SK-N-SH (cell line): ENCODE measurements around the gene ZNF14. TPM values are rescaled to one million over a fixed set of nuclear protein-coding genes. Genes with fewer than 3 reads are reported as not detected.
A peak's percentile ranks its signal among the peaks of the same experiment; 100 is the strongest.
"Not testable (repeated sequence)": the region's sequence is repeated elsewhere in the genome, so short reads cannot be mapped to it uniquely, and the experiment has no call there.

Source experiments
- CTCF ChIA-PET: fragments of 300-600, 350-600 bp; formaldehyde crosslinking; extraction: SDS; loops from one replicate; lab custom pipeline; 2021; lab: Yijun Ruan, JAX
- POLR2A ChIA-PET: fragments of 350-600 bp; sonication (Branson Sonifier 250); formaldehyde crosslinking; extraction: SDS; loops from one replicate; lab custom pipeline; 2020; ENCODE audit warnings: antibody characterized with exemption, inconsistent platforms; lab: Yijun Ruan, JAX
- DNase-seq: peaks from one replicate; pipeline ENCODE4 v3.0.0; 2012
- H2AFZ ChIP-seq: fragments of 200-600 bp; sonication (generic); 2 replicates; pipeline ENCODE4 v1.8.1; 2016; ENCODE audit warnings: antibody characterized with exemption, mild to moderate bottlenecking, low read depth
- H3F3A ChIP-seq: fragments of 200-600 bp; sonication (generic); replicated peaks from 2 replicates; pipeline ENCODE3; 2016; ENCODE audit warnings: antibody characterized with exemption, mild to moderate bottlenecking; ENCODE audit not compliant: insufficient read depth
- H3K27ac ChIP-seq, 2 experiments: fragments of 200-500 bp in 1 of 2; fragments of 200-600 bp in 1 of 2; sonication (Bioruptor generic) in 1 of 2; sonication (generic), shearing (Covaris generic) in 1 of 2; 2 replicates each; pipeline versions ENCODE4 v1.5.1 to v1.6.1; 2014 to 2016; ENCODE audit warnings: low read depth in 2 of 2, inconsistent platforms in 1 of 2, low read length in 1 of 2, mild to moderate bottlenecking in 1 of 2, mixed read lengths in 1 of 2
- H3K27me3 ChIP-seq: fragments of 200-600 bp; sonication (generic), shearing (Covaris generic); 2 replicates; pipeline ENCODE4 v1.6.1; 2016; ENCODE audit warnings: mixed run types; ENCODE audit not compliant: insufficient read depth
- H3K36me3 ChIP-seq, 2 experiments: fragments of 200-500 bp in 1 of 2; fragments of 200-600 bp in 1 of 2; sonication (Bioruptor generic) in 1 of 2; sonication (generic) in 1 of 2; replicated peaks in 1 of 2; 2 replicates each; pipeline versions ENCODE3 to v1.5.1; 2014 to 2016; ENCODE audit warnings: low read length in 1 of 2, mild to moderate bottlenecking in 1 of 2; ENCODE audit not compliant: insufficient read depth in 2 of 2, control insufficient read depth in 1 of 2
- H3K4me1 ChIP-seq, 2 experiments: fragments of 200-500 bp in 1 of 2; fragments of 200-600 bp in 1 of 2; sonication (Bioruptor generic) in 1 of 2; sonication (generic), shearing (Covaris generic) in 1 of 2; 2 replicates each; pipeline versions ENCODE4 v1.5.1 to v1.6.1; 2014 to 2016; ENCODE audit warnings: low read depth in 1 of 2, low read length in 1 of 2, mixed run types in 1 of 2; ENCODE audit not compliant: insufficient read depth in 2 of 2, control insufficient read depth in 1 of 2
- H3K4me2 ChIP-seq: fragments of 200-600 bp; sonication (generic), shearing (Covaris generic); 2 replicates; pipeline ENCODE4 v1.6.1; 2017; ENCODE audit warnings: mixed run types
- H3K4me3 ChIP-seq, 2 experiments: fragments of 200-500 bp in 1 of 2; fragments of 200-600 bp in 1 of 2; sonication (Bioruptor generic) in 1 of 2; sonication (generic), shearing (Covaris generic) in 1 of 2; 2 replicates each; pipeline versions ENCODE4 v1.5.1 to v1.8.1; 2014 to 2016; ENCODE audit warnings: low read depth in 2 of 2, inconsistent platforms in 1 of 2, low read length in 1 of 2, mild to moderate bottlenecking in 1 of 2, mixed read lengths in 1 of 2, moderate library complexity in 1 of 2
- H3K79me2 ChIP-seq: fragments of 200-600 bp; sonication (generic); 2 replicates; pipeline ENCODE4 v1.8.1; 2017; ENCODE audit warnings: mild to moderate bottlenecking; ENCODE audit not compliant: insufficient read depth
- H3K9ac ChIP-seq: fragments of 200-600 bp; sonication (generic); 2 replicates; pipeline ENCODE4 v1.6.1; 2017; ENCODE audit warnings: mixed run types
- H3K9me2 ChIP-seq: fragments of 200-600 bp; sonication (generic); 2 replicates; pipeline ENCODE4 v1.6.1; 2017; ENCODE audit warnings: mixed run types
- H3K9me3 ChIP-seq: fragments of 200-600 bp; sonication (generic); 2 replicates; pipeline ENCODE4 v1.6.1; 2017; ENCODE audit warnings: mixed run types, mild to moderate bottlenecking, moderate library complexity
- H4K20me1 ChIP-seq: fragments of 200-600 bp; sonication (generic); 2 replicates; pipeline ENCODE4 v1.6.1; 2017; ENCODE audit warnings: mild to moderate bottlenecking, mixed run types; ENCODE audit not compliant: insufficient read depth
- ELF1 ChIP-seq: IDR thresholded peaks from 2 replicates; pipeline ENCODE4 v1.4.0; 2012
- FOXM1 ChIP-seq: IDR thresholded peaks from 2 replicates; pipeline ENCODE4 v1.4.0; 2012; ENCODE audit warnings: low read depth, mild to moderate bottlenecking
- GABPA ChIP-seq: IDR thresholded peaks from 2 replicates; pipeline ENCODE4 v1.4.0; 2012; ENCODE audit warnings: low read depth, mild to moderate bottlenecking
- GATA2 ChIP-seq: sonication (generic); formaldehyde crosslinking; IDR thresholded peaks from 2 replicates; pipeline ENCODE4 v1.5.0; 2020; ENCODE audit warnings: mild to moderate bottlenecking, missing genetic modification reagents
- MEF2A ChIP-seq: IDR thresholded peaks from 2 replicates; pipeline ENCODE4 v1.4.0; 2012; ENCODE audit warnings: low read depth, borderline replicate concordance
- MXI1 ChIP-seq: IDR thresholded peaks from 2 replicates; pipeline ENCODE4 v1.6.1; 2012; ENCODE audit warnings: mild to moderate bottlenecking, low read depth, low read length, improper control_type of control experiment
- NRF1 ChIP-seq: IDR thresholded peaks from 2 replicates; pipeline ENCODE4 v1.6.1; 2012; ENCODE audit warnings: low read depth, mild to moderate bottlenecking, low read length
- POLR2AphosphoS5 ChIP-seq: IDR thresholded peaks from 2 replicates; pipeline ENCODE4 v1.6.1; 2012; ENCODE audit warnings: low read depth, low read length
- RFX5 ChIP-seq: IDR thresholded peaks from 2 replicates; pipeline ENCODE4 v1.6.1; 2012; ENCODE audit warnings: mild to moderate bottlenecking, improper control_type of control experiment, low read length
- SIN3A ChIP-seq: IDR thresholded peaks from 2 replicates; pipeline ENCODE4 v1.6.1; 2012; ENCODE audit warnings: low read depth, mild to moderate bottlenecking, low read length, moderate library complexity, borderline replicate concordance
- SMC3 ChIP-seq: IDR thresholded peaks from 2 replicates; pipeline ENCODE4 v1.6.1; 2012; ENCODE audit warnings: low read depth, low read length, improper control_type of control experiment
- TAF1 ChIP-seq: IDR thresholded peaks from 2 replicates; pipeline ENCODE4 v1.6.1; 2012; ENCODE audit warnings: low read depth, mild to moderate bottlenecking, low read length, moderate library complexity, borderline replicate concordance
- YY1 ChIP-seq: IDR thresholded peaks from 2 replicates; pipeline ENCODE4 v1.4.0; 2012; ENCODE audit warnings: low read depth, mild to moderate bottlenecking
- WGBS: methylation state at CpG from one replicate; pipeline ENCODE4 v1.1.6; 2017; ENCODE audit warnings: low lambda C conversion rate; 5-methylcytosine and 5-hydroxymethylcytosine counted together
- polyA plus RNA-seq, 3 experiments: library from polyadenylated mRNA; depleted of rRNA; stranded (reverse); fragments of >200 nt; gene quantifications; 2 replicates each; pipeline ENCODE4 v1.2.3, GENCODE V29; 2012
- TF ChIP-seq, protein P1 (sequence below): fragments of 150-350 bp; IDR thresholded peaks from 2 replicates; pipeline ENCODE4 v1.6.1; 2016; ENCODE audit warnings: mild to moderate bottlenecking, low read depth, low read length
- TF ChIP-seq, protein P2 (sequence below): fragments of 200-600 bp; sonication (generic); IDR thresholded peaks from 2 replicates; pipeline ENCODE4 v1.6.1; 2017; ENCODE audit warnings: antibody characterized with exemption, mild to moderate bottlenecking, moderate library complexity
- TF ChIP-seq, protein P3 (sequence below): IDR thresholded peaks from 2 replicates; pipeline ENCODE4; 2012

ZNF14 gene
- polyA plus RNA-seq (2012; rRNA removed) = 1.1 and 1.7 TPM in 2 replicates
- polyA plus RNA-seq (2012; cell fraction: cytosol; rRNA removed) = 1.6 TPM in 2 replicates
- polyA plus RNA-seq (2012; cell fraction: nucleus; rRNA removed) = 1.1 and 1.7 TPM in 2 replicates

DNA sequence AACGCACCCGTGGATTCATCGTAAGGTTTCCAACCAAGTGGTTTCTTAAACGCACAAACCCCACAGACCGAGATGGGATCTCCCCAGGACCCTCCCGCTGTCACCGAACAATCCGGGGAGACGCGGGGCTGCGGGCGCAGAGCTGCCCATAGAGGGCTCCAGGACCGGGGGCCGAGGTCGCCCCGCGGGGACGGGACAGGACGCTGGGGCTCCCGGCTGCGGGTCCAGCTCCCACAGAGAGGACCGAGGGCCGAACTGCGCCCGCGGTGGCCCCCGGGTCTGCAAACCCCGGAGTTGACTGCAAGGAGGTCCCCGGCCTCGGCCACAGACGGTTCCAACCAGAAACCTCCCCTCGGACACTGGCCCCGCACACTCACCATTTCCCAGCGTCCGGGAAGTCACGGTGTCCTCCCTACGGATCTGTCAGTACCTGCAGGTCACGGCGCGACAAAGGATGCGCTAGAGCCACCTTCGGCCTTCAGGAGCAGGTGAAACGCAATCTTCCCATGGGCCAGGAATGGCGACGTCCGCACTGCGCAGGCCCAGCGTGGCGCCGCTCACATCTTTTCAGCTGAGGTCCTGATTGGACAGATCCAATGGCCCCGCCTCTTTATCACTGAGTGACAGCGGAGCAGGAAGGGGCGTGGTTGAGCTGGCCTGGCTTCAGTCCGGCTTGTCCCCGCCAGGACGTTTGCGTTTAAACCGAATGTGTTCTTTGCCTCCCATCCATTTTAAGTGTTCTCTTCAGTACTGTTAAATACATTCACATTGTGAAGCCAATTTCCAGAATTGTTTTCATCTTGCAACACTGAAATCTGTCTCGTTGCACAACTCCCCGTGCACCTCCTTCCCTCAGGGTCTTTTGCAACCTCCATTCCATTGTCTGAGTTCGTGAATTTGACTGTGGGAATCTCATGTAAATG lies at the start of gene ZNF14:
TSS of gene ZNF14 (minus strand) at position 534 of the 923 bp plus-strand sequence. CDS start at position 380, 154 bp downstream.
- H3K4me2 ChIP-seq = peak within 1 kb of the TSS; percentile 73
- 1% methylated on average over 33 of the region's 61 CpGs for WGBS
- peak within 1 kb of the TSS; percentile 77 for H3K9ac ChIP-seq
- H3K4me3 ChIP-seq = peak within 1 kb of the TSS; percentile 71 to 95
- H2AFZ ChIP-seq = peak within 1 kb of the TSS; percentile 99
- no peaks in the 10 kb centered on the region for H3K9me2 ChIP-seq
- TF ChIP-seq, protein P1, sequence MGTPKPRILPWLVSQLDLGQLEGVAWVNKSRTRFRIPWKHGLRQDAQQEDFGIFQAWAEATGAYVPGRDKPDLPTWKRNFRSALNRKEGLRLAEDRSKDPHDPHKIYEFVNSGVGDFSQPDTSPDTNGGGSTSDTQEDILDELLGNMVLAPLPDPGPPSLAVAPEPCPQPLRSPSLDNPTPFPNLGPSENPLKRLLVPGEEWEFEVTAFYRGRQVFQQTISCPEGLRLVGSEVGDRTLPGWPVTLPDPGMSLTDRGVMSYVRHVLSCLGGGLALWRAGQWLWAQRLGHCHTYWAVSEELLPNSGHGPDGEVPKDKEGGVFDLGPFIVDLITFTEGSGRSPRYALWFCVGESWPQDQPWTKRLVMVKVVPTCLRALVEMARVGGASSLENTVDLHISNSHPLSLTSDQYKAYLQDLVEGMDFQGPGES = no peak
- TF ChIP-seq SIN3A (no peak), GATA2 (CRISPR knock-in tag) (no peak), RFX5 (peak; percentile 20; the same call in 1 of the 2 replicates), FOXM1 (no peak), GABPA (no peak), ELF1 (0 out of 2 replicates have a peak, but pooled peaks have one; percentile 17), YY1 (peak; percentile 82), MXI1 (peak; percentile 76; the same call in 1 of the 2 replicates), POLR2AphosphoS5 (peak; percentile 96), TAF1 (peak; percentile 54; the same call in 1 of the 2 replicates), SMC3 (no peak), NRF1 (peak; percentile 94), MEF2A (no peak)
- TF ChIP-seq, protein P2, sequence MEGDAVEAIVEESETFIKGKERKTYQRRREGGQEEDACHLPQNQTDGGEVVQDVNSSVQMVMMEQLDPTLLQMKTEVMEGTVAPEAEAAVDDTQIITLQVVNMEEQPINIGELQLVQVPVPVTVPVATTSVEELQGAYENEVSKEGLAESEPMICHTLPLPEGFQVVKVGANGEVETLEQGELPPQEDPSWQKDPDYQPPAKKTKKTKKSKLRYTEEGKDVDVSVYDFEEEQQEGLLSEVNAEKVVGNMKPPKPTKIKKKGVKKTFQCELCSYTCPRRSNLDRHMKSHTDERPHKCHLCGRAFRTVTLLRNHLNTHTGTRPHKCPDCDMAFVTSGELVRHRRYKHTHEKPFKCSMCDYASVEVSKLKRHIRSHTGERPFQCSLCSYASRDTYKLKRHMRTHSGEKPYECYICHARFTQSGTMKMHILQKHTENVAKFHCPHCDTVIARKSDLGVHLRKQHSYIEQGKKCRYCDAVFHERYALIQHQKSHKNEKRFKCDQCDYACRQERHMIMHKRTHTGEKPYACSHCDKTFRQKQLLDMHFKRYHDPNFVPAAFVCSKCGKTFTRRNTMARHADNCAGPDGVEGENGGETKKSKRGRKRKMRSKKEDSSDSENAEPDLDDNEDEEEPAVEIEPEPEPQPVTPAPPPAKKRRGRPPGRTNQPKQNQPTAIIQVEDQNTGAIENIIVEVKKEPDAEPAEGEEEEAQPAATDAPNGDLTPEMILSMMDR = peak; percentile 23; the same call in 1 of the 2 replicates
- TF ChIP-seq, protein P3, sequence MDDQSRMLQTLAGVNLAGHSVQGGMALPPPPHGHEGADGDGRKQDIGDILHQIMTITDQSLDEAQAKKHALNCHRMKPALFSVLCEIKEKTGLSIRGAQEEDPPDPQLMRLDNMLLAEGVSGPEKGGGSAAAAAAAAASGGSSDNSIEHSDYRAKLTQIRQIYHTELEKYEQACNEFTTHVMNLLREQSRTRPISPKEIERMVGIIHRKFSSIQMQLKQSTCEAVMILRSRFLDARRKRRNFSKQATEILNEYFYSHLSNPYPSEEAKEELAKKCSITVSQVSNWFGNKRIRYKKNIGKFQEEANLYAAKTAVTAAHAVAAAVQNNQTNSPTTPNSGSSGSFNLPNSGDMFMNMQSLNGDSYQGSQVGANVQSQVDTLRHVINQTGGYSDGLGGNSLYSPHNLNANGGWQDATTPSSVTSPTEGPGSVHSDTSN = peak; percentile 99
- POLR2A ChIA-PET = interaction anchor here (0.7 to 2.1 kb wide), 4 partner anchors 43 to 133 kb away, joined by 3 to 10 read pairs (median 6); partner anchors contain the start of genes ZNF253 and ZNF506
- H3K4me1 ChIP-seq = no peaks in the 10 kb centered on the region
- peaks cover 49% of the 10 kb centered on the region for H3K79me2 ChIP-seq
- DNase-seq = peak; percentile 98
- H3K27ac ChIP-seq = peak within 1 kb of the TSS; percentile 39 to 72; a peak in 3 of 4 replicates
- 0 out of 2 replicates have a peak, but pooled peaks cover 5% of the 10 kb centered on the region for H3K9me3 ChIP-seq
- H4K20me1 ChIP-seq = no peaks in the 10 kb centered on the region
- peaks cover 0 to 29% of the 10 kb centered on the region in 2 experiments for H3K36me3 ChIP-seq
- H3F3A ChIP-seq = peaks cover 3% of the 10 kb centered on the region
- CTCF ChIA-PET = interaction anchor here (1.1 kb wide), 1 partner anchor 45 kb away, joined by 5 read pairs; no protein-coding TSS in a partner anchor
- H3K27me3 ChIP-seq = no peaks in the 10 kb centered on the region

DNA sequence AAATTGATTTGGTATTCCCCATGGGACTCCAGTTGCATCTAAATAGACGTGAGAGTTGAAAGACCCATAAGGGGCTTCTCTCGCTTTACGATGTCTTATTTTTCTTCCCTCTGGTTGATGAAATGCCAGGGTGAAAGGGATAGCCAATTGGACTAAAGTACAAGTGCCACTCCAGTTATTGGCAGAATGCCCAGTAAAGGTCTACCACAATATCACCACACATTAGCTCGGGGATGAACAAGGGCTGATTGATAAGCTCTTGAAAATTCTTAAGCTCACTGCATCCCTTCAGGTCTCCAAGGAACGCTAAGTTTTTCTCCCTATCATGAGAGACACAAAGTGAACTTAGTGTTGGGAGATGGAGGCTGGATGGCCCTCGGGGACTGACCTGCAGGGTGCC lies 48.9 kb upstream of the ZNF14 start:
- CTCF ChIA-PET = not testable (repeated sequence)
- WGBS = 93% methylated on average over 6 of the region's 6 CpGs

More for the DNA sequence above, 48.9 kb upstream of the ZNF14 start:
- H3K27me3 ChIP-seq, H3K9ac ChIP-seq, H3K4me3 ChIP-seq, H3F3A ChIP-seq, H3K9me3 ChIP-seq, POLR2A ChIA-PET, DNase-seq, H3K4me1 ChIP-seq, H2AFZ ChIP-seq, H3K4me2 ChIP-seq, H4K20me1 ChIP-seq, H3K9me2 ChIP-seq, H3K27ac ChIP-seq: not testable (repeated sequence)
- Histone ChIP-seq H3K79me2 (peaks cover 59% of the 10 kb centered on the region), H3K36me3 (peaks cover 0 to 43% of the 10 kb centered on the region in 2 experiments)
